ENCODE results near the gene BHLHE41. TPM values are rescaled to one million over a fixed set of nuclear protein-coding genes. Genes with fewer than 3 reads are reported as not detected.

BHLHE41 gene
- total RNA-seq, 1 donor from 2014 or later = 6.3 TPM

DNA sequence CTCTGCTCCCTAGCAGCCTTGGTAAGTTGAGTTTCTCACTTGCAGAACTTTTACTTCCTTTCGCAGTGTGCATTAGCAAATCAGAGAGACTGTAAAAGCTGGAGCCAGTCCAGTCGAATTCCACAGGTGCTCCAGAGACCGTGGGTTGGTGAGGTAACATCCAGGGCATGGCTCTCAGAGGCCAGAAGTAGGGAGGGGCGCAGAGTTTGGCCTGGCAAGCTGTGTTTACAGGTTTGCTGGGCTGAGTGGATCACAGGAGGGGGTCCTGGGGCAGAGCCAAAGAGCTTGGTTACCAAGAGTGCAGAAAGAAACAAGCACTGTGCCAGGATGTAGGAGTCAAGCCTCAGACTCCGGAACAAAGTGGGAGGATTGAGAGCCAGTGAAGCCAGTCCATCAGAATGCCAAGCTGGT is 10.2 kb upstream of the BHLHE41 start:
- DNase-seq (ENCODE audit: low read depth) = peak; percentile 72

DNA sequence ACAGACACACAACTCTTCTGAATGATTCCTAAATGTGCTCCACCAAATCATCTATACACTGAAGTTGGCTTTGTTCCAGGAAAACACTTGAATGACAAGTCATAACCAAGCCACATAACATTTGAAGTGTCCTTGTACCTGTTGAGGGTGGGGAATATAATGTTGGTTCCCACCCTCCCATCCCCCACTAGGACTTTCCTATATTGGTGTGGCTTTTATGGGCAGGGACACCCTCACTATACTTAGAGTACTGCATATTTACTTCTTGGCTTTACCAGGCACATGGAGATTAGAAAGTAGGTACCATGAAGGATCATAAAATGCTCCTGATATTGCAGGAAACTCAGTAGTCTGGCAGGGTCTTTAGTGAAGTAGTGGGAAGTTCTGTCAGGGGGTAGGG is 9.7 kb upstream of the BHLHE41 start:
- no peak for DNase-seq (ENCODE audit: low read depth)

DNA sequence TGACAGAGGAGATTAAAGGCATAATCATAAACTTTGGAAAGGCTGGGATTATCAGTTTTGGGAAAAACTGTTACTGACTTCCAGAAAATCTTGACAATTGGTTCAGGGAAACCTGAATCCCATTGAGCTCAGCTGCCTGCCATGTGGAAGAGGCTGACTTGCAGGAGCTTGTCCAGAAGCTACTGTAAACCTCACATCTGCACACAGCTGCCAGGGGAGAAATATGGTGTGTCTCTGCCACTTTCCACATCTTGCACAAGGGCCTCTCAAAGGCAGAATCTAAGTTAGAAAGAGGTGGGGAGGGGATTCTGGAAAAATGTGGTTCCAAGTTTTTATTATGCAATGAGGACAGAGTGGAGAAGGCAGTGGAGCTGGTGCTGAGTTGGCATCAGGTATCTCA is 8.7 kb upstream of the BHLHE41 start:
- DNase-seq (ENCODE audit: low read depth) = no peak

DNA sequence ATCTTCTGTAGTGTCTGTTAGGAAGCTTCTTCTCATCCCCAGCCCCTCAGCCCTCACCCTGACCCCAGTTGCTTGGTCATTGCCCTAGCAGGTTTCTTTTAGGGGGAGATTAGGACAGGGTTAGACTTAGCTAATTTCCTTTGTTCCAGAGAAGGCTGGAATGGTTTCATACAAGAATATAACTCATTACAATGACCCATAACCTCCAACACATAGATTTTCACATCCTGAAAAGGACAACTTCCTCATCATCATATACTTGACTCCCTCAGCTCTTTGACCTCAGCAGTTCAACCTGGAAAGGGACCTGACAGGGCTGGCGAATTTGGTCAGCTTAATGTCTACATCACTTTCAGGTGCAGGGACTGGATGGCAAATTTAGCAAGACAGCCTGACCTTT is 8.0 kb upstream of the BHLHE41 start:
- no peak for DNase-seq (ENCODE audit: low read depth)

DNA sequence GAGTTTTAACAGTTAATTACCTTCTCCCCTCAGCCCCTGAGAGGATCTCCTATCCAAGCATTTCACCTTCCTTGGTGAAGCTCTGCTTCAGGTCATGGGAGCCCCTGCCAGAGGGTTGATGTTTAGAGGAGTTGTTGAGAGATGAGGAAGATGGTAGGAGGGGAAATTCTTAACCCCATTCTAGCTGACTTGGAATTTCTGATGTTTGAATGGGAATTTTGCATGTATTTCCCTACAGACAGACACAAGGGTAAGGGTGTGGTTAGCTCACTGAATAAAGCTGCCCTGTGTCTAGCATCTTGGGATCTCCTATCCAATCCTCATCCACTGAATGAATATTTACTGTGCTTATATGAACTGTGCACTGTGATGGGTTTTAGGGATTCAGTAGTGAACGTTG is 7.1 kb upstream of the BHLHE41 start:
- no peak for DNase-seq (ENCODE audit: low read depth)

DNA sequence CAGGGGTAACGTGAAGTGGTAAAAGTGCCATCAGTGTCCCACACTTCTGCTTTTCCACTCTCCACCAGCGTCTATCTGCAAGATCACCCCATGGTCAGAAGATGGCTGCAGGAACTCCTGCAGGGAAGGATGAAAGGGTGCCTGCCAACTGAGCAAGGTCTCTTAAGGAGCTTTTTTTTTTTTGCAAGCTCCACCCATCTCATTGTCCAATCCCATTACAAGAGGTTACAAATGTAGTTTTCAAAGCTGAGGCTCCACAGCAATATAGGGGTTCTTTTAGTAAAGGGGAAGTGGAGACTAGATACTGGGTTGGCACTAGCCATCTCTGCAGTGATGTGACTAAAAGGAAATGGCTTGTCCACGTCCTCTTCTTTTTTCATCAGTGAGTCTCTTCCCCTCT is 5.9 kb upstream of the BHLHE41 start:
- DNase-seq (ENCODE audit: low read depth) = no peak

DNA sequence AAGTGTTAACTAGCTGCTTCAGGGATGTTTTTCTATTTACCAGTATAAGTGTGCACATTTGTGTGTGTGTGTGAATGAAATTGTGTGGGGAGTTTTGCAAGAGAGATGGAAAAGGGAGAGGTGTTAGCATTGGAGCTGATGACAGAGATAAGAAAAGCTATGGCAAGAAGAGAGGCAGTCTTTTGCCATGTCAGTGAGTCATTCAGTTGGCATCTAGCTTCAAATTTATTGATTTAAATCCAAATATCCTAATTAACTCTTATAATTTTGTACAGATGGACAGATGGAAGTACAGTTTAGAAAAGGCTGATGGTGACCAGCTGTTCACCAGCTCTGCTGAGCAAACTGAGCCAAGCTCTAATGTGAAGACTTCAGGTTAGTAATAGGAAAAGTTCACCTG is 3.3 kb upstream of the BHLHE41 start:
- no peak for DNase-seq (ENCODE audit: low read depth)

DNA sequence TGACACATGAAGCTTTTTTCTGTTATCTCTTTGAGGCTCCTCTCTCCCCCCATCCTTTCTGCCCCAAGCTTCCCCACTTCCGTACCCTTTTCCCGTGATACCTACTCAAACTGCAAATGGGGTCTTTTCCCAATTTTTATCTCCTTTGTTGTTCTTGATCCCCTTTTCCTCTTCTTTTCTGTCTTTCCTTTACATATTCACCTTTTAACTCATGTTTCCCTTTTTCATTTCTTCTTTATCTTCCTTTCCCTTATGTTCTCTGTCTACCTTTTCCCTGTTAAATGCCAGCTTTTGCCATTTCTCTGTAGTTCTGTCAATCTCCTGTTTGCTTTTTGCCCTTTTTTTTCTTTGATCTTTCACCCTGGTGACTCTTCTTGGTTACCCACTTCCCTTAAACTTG is 2.6 kb upstream of the BHLHE41 start:
- DNase-seq (ENCODE audit: low read depth) = no peak

DNA sequence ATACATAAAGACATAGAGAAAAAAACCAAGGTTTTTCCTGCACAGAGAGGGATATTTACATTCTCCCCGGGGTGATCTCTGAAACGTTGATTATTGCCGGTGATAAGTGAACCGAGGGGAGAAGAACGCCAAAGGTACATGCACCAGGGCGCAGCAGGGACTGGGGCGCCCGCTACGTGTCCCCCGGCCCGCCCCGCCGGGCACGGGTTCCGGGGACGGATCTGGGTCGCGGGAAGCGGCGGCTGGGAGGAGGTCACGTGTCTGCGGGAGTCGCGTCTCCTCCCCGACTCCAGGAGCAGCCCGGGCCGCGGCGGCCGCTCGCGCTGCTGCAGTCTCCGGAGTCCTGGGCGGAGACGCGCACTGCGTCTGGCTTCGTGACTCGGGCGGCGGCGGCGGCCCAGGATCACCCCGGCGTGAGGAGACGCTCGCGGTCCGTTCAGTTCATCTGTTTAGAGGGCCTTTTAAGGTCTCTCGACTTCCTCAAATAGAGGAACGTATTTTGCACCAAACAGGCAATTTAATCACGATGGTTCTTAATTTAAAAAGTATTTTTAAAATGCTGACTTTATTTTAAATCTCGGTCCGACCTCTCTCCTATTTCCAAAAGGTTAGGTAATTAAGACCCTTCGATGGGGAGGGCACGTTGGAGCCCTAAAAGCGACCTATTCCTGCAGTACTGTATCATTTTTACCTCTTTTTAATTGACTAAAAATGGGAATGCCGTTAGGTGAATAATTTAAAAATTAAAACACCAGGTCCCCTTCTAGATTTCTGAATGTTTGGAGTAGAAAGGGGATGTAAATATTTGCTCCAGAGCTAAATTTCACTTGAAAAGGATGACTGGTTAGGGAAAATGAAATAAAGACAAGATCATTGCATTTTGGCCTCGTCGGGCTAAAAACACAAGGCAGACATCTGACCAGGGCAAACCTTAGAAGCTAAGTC is 1.8 kb upstream of the BHLHE41 start:
- DNase-seq (ENCODE audit: low read depth) = peak; percentile 89

DNA sequence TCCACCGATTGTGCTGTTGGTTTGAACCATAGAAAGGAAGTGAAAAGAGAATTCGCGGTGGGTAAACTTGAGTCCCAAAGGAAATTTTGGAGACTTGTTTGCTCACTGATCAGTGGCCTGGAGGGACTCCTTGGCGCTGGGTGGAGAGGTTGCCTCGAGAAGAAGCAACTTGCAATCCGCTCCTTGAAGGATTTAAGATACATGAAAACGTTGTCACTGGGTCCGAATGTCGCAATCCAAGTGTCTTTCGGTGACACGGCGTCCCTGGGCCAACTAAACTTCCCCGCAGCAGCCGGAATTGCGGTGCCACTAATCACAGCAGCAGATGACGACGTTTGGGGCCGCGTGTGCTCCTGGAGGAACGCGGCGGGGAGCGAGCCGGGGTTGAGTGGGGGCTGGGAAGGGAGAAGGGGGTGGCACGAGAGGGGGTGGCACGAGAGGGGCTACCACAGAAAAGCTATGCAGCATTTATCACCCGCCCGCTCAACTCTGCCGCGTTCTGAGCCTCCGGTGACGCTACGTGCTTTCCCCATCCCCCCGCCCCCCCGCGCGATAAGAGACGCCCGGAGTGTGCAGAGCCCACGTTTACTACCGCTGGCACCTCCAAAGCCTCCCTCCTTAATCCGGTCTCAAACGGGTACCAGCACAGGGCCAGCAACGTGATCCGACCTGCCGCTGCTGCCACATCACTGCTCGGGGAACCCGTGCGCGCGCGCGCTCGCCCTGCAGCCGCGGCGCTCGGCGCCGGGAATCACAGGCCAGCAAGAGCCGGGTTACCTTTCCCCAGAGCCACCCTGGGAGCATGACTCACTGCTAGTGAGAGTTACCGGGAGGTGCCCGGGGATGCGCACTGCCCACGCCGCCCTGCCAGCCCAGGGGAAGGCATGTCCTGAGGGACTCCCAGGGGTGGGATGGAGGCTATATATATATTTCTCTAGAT is 833 bp upstream of the BHLHE41 start:
- DNase-seq (ENCODE audit: low read depth) = peak; percentile 84

DNA sequence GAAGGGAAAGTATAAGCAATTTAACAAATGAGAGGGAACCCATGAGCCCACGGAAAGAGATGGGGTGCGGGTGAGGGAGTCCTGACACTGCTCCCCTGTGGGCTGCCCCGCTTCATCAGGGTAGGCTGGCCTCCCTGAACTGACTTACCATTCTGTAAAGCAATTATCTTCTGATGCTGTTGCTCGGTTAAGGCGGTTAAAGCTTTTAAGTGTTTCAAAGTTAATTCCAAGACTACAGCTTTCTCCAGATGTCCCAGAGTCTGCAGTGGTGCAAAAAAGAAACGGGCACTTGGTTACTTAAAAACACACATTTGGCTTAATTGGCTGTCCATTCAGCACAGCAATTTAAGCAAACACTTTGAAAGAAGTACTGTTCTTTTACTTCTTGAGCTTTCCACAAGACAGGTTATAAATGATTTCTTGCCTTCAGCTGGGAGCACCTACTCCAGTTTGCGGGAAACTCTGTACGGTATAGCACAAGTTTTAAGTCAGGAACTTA is 1.3 kb downstream of the BHLHE41 start:
- no peak for DNase-seq (ENCODE audit: low read depth)

DNA sequence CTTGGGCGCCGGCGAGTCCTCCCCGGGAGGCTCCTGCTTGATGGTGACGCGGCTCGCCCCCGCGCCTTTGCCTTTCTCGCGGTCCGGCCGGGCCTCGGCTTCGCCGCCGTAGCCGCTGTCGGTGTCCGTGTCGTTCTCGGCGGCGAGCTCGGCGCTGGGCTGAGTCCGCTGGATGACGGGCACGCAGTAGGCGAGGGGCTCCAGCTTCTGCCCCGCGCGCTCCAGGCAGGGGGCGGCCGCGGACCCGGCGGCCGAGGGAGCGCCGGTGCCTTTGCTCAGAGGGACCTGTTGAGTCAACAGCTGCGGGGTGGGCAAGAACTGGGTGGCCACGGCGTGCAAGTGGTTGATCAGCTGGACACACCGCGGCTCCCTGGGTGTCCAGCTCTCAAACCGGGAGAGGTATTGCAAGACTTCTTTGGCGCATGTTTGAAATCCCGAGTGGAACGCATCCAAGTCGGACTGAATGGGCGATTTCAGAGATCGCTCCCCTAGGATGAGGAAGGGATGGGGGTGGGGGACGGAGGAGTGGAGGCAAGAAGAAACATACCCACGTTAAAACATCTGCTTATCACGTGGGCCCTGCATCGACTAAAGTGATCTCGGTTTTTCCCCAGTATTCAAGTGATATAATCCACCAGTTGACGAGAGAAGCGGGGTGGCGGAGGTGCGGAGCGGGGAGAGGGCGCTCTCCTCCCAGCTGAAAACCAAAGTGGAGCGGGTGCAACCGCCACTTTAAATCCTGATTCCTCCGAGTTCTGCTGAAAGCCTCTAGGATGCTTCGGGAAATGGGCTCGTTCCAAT is 2.0 kb downstream of the BHLHE41 start:
- peak; percentile 84 for DNase-seq (ENCODE audit: low read depth)

DNA sequence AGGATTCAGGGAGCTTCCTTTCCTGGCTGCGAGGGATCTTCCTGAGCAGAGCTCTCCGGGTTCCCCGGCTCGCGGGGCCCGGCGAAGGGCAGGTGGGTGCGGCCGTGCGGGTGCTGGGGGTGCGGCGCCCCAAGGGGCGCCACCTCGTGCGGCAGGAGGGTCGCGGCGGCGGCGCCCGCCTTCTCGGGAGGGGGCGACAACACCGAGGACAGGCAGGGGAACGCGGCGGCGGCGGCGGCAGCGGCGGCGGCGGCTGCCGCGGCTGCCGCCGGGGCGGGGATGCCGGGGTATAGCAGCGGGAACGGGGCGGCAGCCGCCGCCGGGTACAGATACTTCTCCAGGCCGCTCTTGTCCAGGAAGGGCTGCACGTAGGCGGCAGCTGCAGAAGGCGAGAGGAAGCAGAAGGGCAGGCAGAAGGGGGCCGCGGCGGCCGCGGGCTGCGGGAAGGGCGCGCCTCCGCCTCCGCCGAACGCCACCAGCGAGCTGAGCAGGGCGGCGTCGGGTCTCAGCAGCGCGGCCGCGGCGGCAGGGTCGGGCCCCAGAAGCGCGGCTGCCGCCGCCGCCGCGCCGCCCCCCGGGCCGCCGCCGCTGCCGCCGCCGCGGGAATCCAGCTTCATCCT is 2.7 kb downstream of the BHLHE41 start:
- no peak for DNase-seq (ENCODE audit: low read depth)

DNA sequence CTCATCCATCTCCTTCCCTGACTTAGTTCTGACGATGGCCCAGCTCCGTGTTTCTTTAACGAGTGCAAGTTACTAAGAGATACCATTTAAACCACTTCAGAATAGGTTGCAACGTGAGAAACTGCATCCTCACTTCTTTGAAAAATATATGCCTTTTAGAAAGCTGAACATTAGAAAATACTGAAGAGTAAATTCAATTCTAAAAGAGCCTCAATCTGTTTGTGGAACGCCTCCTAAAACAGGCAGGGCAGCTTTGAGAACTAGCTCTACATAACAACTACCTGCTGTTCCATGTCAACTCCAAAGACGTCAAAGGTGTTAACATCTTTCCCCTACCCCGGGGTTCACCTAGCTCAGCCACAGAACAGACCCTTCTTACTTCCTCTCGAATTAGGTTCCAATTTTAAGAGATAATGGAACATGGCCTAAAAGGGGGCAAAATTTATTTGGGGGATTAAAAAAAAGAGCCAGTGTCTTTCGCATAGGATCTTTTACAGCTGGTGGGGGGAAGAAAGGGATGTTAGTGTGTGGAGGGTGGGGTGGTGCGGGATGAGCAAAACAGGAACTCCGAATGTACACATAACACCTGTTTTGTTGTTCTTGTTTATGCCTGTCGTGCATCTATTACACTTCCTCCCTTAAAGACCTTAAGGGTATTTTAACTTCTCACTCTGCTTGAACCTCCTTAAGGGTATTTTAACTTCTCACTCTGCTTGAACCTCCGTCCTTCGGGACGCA is 3.3 kb downstream of the BHLHE41 start:
- DNase-seq (ENCODE audit: low read depth) = no peak

DNA sequence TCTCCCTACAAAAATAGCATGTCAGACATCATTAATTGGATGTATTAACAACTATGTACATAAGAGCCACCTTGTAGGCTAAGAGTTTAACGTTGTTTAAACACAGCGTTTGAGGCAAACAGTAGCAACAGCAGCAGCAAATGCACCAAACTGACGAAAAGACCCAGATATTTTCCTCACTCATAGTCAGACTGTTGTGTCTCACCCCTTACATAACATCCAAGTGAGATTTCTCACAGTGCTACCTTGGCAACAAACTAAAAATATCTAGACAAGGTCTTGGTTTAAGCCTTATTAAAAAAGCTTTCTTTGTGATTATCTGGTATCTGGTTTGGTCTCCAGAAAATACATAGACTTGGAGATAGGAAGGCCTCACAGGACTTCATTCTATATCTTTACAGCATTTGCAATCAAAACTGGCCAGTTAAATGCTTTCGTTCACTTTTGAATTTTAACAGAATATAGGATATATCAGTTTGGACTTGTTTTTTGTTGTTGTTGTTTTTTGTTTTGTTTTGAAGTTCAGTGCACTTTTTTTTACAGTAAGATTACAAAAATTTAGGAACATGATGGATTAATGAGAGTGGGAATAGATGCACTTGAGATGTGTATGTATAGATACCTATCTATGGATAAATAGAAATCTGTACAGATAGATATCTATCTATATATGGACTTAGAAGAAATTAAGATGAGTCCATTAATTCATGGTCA is 4.1 kb downstream of the BHLHE41 start:
- DNase-seq (ENCODE audit: low read depth) = no peak

DNA sequence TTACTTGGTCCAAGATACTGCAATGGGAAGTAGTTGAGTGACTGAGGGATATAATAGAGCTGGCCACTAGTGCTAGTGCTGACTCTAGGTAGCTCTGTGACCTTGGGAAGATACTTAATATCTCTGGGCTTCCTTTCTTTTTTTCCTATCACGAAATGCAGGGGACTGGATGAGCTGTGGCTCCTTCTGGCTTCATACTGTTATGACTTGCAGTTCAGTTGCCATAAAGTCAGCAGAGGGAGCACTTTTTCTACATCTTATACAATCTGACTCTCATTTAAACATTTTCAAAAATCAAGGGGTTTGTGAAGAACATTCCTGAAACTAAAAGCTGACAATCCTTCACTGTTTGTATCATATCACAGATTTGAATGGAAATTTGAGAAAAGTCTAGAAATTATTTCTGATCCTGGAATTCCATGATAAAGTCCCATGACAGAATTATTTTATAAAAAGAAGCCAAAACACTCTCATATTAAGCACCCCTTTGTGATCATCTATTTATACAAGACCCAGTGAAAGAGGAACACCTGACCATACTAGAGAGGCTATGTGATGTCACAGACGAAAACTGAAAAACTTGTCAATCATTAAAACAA is 5.3 kb downstream of the BHLHE41 start:
- peak; percentile 72 for DNase-seq (ENCODE audit: low read depth)

DNA sequence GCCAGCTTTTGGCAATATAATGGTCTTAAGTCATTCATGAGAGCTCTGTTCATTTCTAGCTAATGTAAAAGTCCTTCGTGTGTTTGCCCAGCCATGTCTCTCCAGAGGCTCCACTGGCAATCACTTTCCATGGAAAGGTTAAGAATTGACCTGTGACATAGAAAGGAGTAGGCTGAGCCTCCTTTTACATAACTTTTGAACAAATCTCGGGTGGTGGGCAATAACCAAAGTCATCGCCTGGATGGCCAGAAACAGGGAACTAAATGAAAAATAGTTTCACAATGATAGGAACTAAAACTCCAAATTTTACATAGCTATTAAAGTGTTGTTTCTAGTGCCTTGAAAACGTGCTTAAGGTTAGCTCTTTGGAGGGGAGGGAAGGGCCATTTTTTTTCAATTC is 6.5 kb downstream of the BHLHE41 start:
- DNase-seq (ENCODE audit: low read depth) = no peak

DNA sequence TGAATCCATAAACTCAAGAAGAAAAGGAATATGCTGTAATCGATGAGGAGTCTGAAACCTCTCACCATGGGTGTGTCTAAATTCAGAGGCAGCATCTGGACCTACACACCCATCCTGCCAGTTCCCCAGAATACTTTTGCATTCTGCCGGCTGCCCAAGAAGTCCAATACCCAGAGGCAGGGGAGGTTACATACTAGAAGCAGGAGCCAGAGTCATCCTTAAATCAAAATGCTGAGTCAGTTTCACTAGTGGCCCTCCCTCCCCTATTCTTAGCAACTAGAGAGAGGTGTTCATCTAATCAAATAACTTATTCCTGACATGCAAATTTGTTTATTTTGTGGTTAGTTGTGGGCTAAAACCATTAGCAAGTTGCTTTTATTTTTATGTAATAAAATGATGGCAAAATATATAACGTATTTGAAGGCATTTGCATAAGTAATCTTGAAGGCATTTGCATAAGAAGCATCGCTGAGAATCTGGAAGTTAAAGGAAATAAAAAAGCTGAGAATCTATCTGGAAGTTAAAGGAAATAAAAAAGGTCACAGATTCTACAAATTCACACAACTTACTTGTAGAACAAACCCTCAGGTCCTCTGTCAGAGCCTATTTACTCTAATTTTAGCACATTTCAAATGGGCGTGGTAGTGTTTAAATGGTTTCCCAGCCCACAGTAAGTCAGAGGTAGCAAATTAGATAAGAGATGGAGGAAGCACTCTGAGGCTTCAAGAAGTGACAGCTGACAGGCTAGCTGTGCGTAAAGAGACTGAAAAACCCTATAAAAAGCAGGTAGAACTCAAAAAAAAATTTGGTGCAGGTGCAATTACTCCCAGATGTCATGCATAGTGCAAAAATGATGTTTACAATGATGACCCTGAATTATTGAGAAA is 7.8 kb downstream of the BHLHE41 start:
- peak; percentile 65 for DNase-seq (ENCODE audit: low read depth)

All from myocyte (in vitro differentiated cells).